ENCODE results near the gene MCTP1.

Gene MCTP1

DNA sequence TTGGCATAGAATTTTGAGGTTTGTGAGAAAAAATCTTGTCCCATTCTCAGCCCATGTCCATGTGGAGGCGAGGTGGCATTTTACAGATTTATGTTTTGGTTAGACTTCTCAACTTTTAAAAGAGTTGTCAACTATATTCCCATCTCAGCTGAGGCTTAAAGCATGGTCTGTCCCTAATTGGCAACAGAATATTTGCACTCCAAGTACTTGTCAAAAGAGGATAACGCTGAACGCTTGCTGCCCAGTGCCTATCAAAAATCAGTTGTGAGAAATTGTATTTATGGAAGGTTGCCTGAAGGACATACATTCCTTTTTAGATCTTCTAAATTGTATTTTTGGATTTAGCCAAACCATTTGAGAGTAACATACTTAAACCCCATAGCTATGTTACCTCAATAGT lies 464.4 kb downstream of the MCTP1 start:
- no peak for DNase-seq
- no peaks in the 10 kb centered on the region for H3K36me3 ChIP-seq (replicated peaks)
- no peak overlapping the region for H3K27ac ChIP-seq
- no peaks in the 10 kb centered on the region for H3K27me3 ChIP-seq (replicated peaks)
- no peak for TF ChIP-seq CTCF (IDR thresholded peaks at IDR 0.05; ENCODE audit: low read depth, low read length, missing control alignments)
- in situ Hi-C loops (cut with HindIII; ENCODE audit: low pct_ligation_motif_present, low sequenced_read_pairs), result no loop called here
- H3K4me3 ChIP-seq (ENCODE audit: low read depth, low read length), result no peak overlapping the region

- H3K27ac ChIP-seq, result no peak overlapping the region
- no peak for TF ChIP-seq CTCF (IDR thresholded peaks at IDR 0.05; ENCODE audit: low read depth, low read length, missing control alignments)
- in situ Hi-C loops (cut with HindIII; ENCODE audit: low pct_ligation_motif_present, low sequenced_read_pairs), result no loop called here
- no peaks in the 10 kb centered on the region for H3K27me3 ChIP-seq (replicated peaks)
- DNase-seq, result no peak
- no peak overlapping the region for H3K4me3 ChIP-seq (ENCODE audit: low read depth, low read length)
- H3K36me3 ChIP-seq (replicated peaks), result no peaks in the 10 kb centered on the region
Observed at GRCh38 chr5:94818904-94819303, 466.0 kb downstream of the MCTP1 start.

DNA sequence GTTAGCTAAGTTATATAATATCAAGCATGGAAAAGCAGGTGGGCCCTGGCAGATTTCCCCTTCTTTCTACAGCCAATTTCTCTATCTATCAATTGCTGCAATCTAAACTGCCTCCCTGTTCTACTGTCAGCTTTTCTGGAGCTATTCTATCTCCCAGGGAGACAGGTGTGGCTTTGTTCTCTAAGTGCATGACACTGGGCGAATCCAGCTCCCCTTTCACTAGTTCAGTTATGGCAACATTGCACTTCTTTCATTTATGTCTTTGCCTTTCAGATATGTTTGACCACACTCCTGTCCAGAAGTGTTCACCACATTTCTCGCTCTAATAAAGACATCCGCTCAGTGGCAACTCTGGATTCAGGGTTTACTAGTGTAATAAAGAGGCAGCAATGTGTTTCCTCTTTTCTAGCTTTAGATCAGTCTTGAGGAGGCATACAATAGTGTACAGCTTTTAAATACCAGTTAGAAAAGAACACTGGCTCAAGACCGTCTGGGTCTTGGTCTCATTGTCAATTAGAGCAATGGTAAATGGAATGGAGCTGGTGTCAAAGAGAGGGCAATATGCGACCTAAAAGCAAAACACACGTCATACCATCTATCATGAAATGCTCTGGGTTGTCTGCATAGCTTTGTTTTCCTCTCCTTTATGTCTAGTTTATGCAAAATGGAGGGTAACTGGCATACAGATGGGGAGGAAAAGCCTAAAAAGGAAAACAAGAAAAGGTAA lies 469.4 kb downstream of the MCTP1 start:
- no peak overlapping the region for H3K27ac ChIP-seq
- DNase-seq, result no peak
- in situ Hi-C loops (cut with HindIII; ENCODE audit: low pct_ligation_motif_present, low sequenced_read_pairs), result no loop called here

DNA sequence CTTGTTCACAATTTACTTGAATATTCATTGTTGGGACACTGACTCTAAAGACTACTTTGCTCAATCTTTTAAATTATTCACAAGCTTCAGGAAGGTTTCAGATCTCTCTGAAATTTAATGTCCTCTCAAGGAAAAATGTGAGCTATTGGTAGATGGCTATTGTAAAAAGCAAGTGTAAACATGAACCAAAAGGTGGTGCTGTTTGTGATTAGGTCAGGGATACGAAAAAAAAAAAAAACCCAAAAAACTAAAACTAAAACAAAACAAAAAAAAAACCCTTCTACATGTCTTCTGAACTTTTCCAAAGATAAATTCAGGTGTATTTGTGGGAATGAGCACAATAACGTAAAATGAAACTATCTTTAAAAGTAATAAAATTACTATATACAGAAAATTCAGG lies 472.7 kb downstream of the MCTP1 start:
- Histone ChIP-seq H3K36me3 (replicated peaks) (no peaks in the 10 kb centered on the region), H3K27ac (no peak overlapping the region), H3K27me3 (replicated peaks) (no peaks in the 10 kb centered on the region), H3K4me3 (ENCODE audit: low read depth, low read length) (no peak overlapping the region)
- TF ChIP-seq CTCF (IDR thresholded peaks at IDR 0.05; ENCODE audit: low read depth, low read length, missing control alignments), result no peak
- no peak for DNase-seq
- in situ Hi-C loops (cut with HindIII; ENCODE audit: low pct_ligation_motif_present, low sequenced_read_pairs), result no loop called here

More for the DNA sequence above, 469.4 kb downstream of the MCTP1 start:
- Histone ChIP-seq H3K4me3 (ENCODE audit: low read depth, low read length) (no peak overlapping the region), H3K27me3 (replicated peaks) (no peaks in the 10 kb centered on the region), H3K36me3 (replicated peaks) (no peaks in the 10 kb centered on the region)
- no peak for TF ChIP-seq CTCF (IDR thresholded peaks at IDR 0.05; ENCODE audit: low read depth, low read length, missing control alignments)

DNA sequence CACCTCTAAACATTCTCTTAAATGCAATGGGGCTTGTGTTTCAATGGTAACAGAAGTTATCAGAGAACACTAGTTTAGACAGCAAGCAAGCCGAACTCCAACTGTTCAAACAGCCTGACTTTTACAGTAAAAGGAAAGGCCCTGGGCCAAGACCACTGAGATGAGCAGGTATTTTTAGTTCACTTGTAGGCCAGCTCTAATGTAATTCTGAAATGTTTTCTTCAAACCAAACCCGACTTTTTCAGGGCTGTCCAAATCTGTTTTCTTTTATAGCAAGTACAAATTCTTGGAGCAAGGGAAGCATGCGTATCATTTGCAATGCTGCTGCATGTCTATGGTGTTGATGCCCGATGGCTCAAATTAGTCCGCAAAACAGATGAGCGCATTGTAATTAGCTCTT lies 473.6 kb downstream of the MCTP1 start:
- H3K36me3 ChIP-seq (replicated peaks), result no peaks in the 10 kb centered on the region
- no peak overlapping the region for H3K4me3 ChIP-seq (ENCODE audit: low read depth, low read length)
- no peak for DNase-seq
- H3K27me3 ChIP-seq (replicated peaks), result no peaks in the 10 kb centered on the region
- in situ Hi-C loops (cut with HindIII; ENCODE audit: low pct_ligation_motif_present, low sequenced_read_pairs), result no loop called here
- no peak for TF ChIP-seq CTCF (IDR thresholded peaks at IDR 0.05; ENCODE audit: low read depth, low read length, missing control alignments)
- H3K27ac ChIP-seq, result no peak overlapping the region

- H3K36me3 ChIP-seq (replicated peaks), result no peaks in the 10 kb centered on the region
- TF ChIP-seq CTCF (IDR thresholded peaks at IDR 0.05; ENCODE audit: low read depth, low read length, missing control alignments), result no peak
- in situ Hi-C loops (cut with HindIII; ENCODE audit: low pct_ligation_motif_present, low sequenced_read_pairs), result no loop called here
- H3K27ac ChIP-seq, result no peak overlapping the region
- H3K4me3 ChIP-seq (ENCODE audit: low read depth, low read length), result no peak overlapping the region
- no peaks in the 10 kb centered on the region for H3K27me3 ChIP-seq (replicated peaks)
- no peak for DNase-seq
Observed at GRCh38 chr5:94810877-94811276, 474.0 kb downstream of the MCTP1 start.

All from brain microvascular endothelial cell (primary cell).